SKM-1 (cell line): ENCODE data around the gene ZKSCAN5.
"Not testable (repeated sequence)": the region's sequence is repeated elsewhere in the genome, so short reads cannot be mapped to it uniquely, and the experiment has no call there.

Experiments
- DNase-seq: peaks from one replicate; lab custom pipeline; 2025; ENCODE audit not compliant: unreplicated experiment; lab: John Stamatoyannopoulos, UW

Gene ZKSCAN5

DNA sequence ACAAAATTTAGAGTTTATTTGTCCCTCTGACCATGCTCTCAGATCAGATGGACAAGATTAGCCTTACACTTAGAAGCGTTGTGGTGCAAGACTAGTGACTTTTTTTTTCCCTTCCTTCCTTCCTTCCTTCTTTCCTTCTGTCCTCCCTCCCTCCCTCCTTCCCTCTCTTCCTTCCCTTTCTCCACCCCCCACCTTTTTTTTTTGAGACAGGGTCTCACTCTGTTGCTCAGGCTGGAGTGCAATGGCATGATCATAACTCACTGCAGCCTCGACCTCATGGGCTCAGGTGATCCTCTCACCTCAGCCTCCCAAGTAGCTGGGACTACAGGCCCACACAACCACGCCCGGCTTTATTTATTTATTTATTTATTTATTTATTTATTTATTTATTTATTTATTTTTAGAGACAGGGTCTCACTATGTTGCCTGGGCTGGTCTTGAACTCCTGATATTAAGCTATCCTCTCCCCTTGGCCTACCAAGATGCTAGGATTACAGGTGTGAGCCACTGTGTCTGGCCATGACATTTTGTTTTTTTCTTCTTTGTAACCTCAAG lies 76.4 kb downstream of the ZKSCAN5 start:
- DNase-seq = not testable (repeated sequence)
